GM15510 (cell line): ENCODE measurements around the gene PEAK3.

ENCODE experiments used
- POLR2A ChIP-seq: IDR thresholded peaks from 3 replicates; pipeline ENCODE4 v1.6.1; 2011; ENCODE audit warnings: borderline replicate concordance; ENCODE audit not compliant: insufficient read length; ENCODE audit errors: extremely low read depth

Gene PEAK3

DNA sequence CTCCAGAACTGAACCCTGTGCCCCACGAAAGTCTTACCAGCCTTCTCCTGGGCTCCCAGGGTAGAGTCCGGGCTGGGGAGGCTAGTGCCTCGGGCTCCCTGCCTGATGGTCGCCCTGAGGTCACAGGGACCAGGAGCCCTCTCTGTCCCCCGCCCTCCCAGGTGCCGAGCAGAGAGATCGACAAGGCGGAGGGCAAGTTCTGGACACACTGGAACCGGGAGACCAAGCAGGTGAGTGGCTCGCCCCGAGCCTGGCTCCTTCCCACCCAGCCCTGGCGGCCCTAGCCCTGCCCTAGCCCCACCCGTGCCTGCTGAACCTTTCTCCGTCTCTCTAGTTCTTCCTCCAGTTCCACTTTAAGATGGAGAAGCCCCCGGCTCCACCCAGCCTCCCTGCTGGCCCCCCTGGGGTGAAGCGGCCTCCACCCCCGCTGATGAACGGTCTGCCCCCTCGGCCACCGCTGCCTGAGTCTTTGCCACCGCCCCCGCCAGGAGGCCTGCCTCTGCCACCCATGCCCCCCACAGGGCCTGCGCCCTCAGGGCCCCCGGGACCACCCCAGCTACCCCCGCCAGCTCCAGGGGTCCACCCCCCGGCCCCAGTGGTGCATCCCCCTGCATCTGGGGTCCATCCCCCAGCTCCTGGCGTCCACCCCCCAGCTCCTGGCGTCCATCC is 34.4 kb downstream of the PEAK3 start:
- TF ChIP-seq POLR2A: no peak

DNA sequence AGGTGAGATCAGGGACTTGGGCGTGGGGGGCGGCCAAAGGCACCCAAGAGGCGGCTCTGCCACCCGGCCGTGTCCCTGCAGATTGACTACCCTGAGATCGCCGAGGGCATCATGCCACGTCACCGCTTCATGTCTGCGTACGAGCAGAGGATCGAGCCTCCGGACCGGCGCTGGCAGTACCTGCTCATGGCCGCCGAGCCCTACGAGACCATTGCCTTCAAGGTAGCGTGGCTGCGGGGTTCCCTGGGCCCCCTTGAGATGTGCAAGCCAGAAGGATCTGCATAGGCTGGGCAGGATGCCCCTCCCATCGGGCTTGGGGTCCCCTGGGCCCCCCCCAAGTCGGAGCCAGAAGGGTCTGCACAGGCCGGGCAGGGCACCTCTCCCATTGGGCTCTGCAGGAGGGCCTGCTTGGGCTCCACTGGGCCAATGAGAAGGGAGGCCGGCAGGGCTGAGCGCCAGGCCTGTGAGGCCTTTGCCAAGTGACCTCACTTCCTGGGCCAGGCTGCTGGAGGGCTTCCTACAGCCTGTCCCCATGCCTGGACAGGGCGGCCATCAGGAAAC is 35.1 kb downstream of the PEAK3 start:
- TF ChIP-seq POLR2A: no peak

DNA sequence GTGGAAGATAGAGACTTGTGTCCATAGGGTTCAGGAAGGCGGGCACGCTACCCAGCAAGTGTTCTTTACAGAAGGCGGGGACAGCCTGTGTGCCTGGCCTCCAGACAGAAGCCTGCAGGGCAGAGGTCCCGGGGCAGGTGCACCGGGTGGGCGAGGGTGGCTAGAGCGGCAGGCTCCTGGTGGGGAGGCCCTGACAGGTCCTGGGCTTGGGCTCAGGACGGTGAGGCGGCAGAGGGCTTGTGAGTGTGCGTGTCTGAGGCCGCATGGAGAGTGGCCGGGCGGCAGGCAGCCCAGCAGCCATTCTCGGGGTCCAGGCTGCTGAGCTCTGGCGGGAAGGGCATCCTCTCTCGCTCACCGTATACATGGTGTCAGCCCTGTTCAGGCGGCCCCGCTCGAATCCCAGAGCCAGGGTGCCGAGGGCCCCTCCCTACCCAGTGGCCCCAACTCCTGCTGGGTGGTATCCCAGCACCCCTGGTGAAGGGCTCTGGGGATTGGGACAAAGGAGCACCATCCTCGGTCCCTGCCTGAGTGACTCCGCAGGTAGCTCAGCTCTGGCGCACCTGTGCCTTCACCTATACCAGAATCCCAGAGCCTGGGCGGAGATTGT is 35.9 kb downstream of the PEAK3 start:
- TF ChIP-seq POLR2A: no peak

DNA sequence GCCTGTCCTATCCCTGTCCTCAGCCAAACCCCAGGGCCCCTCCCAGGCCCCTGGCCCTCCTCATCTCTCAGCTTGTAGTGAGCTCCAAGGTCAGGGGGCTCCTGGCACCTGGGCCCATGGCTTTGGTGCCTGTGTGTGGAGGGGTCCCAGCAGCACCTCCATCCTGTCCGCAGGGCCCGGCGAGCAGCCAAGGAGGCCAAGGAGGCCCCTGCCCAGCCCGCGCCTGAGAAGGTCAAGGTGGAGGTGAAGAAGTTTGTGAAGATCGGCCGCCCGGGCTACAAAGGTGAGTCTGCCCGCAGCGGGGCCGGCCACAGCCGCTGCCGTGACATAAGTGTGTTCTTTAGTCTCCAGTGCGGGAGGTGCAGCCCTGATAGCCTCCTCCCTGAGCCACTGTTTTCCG is 36.7 kb downstream of the PEAK3 start:
- TF ChIP-seq POLR2A: no peak

DNA sequence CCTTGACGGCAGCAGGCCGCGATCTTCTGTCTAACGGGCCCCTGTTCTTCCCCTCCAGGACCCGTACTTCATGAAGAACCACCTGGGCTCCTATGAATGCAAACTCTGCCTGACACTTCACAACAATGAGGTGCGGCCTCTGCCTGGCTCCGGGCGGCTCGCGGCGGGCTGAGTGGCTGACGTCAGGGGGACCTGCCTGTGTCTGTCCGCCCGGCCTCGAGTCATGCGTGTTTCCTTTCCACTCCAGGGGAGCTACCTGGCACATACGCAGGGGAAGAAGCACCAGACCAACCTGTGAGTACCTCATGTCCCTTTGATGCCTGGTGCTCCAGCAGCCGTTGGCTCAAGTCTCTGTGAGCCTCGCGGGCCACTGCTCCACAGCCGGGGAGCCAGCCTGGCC is 37.5 kb downstream of the PEAK3 start:
- no peak for TF ChIP-seq POLR2A

DNA sequence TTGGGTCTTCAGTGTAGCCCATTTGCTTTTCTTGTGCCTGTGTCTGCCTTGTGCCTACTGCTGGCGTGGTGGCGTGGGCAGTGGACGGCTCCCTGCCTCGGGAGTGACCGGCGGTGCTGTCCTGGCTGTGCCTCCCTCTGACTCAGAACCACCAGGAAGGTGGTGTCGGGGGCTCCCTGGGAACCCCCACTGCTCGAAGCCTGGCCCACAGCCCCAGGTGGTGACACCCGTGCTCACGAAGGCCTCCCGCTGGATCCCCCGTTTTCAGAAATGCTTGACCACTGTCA is 37.9 kb downstream of the PEAK3 start:
- no peak for TF ChIP-seq POLR2A

DNA sequence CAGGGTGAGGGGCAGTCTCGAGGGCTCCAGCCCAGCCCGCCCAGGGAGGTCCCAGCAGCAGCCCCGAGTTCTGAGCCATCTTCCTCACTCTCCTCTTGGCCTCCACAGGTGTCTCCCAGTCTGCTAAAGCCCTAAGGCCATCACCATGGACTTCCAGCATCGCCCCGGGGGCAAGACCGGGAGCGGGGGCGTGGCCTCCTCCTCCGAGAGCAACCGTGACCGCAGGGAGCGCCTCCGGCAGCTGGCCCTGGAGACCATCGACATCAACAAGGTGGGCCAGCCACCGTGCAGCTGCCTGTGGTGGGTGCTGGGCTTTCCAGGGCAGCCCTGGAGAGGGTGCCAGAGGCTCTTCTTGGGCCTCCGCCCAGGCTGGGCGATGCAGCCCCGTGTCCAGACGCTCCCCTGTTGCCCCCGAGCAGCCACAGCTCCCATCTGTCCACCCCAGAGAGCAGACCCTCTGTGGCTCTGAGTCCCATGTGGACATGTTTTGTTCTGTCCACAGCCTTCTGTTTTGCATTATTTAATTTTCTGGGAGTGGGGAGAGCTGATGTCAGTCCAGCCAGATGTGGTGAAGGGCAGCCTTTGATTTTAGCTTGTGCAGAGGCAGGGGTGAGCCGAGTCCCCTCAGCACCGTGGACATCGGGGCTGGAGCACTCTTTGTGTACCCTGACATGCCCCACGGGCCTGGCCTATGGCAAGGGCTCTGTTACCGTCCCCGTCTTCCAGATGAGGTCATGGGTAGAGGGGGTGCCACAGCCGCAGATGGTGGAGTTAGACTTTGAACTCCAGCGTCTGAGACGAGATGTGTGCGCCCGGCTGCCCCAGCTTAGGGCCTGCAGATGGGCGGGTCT is 38.5 kb downstream of the PEAK3 start:
- no peak for TF ChIP-seq POLR2A

DNA sequence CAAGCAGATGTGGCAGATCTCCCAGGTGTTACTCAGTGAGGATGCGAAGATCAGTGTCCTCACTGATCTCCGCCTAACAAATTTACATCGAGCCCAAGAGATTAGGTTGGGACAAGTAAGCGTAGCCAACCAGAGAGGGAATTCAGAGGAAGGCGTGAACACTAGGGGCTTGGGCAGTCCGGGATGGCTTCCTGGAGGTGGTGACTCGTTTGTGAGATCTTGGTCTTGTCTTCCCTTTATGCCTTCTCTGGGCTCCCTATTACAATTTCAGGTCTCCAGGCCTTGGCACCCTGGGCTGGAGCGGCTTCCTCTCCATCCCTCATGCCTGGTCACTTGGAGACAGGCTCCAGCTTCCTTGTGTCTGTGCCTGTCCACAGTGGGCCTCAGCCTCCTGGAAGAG is 39.2 kb downstream of the PEAK3 start:
- TF ChIP-seq POLR2A: no peak

DNA sequence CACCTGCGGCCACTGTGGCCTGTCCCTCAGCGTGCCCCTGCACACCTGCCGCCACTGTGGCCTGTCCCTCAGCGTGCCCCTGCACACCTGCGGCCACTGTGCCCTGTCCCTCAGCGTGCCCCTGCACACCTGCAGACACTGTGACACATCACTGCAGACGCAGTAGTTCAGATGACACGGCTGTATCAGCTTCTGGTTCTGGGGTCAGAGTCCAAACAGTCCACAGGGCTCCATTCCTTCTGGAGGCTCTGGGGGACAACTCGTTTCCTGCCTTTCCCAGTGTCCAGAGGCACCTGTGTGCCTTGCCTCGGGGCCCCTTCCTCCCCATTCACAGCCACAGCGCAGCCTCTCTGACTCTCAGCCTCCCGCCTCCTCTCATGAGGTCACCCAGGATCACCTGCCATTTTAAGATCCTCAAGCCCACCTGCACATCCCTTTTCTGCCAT is 39.9 kb downstream of the PEAK3 start:
- TF ChIP-seq POLR2A: no peak

DNA sequence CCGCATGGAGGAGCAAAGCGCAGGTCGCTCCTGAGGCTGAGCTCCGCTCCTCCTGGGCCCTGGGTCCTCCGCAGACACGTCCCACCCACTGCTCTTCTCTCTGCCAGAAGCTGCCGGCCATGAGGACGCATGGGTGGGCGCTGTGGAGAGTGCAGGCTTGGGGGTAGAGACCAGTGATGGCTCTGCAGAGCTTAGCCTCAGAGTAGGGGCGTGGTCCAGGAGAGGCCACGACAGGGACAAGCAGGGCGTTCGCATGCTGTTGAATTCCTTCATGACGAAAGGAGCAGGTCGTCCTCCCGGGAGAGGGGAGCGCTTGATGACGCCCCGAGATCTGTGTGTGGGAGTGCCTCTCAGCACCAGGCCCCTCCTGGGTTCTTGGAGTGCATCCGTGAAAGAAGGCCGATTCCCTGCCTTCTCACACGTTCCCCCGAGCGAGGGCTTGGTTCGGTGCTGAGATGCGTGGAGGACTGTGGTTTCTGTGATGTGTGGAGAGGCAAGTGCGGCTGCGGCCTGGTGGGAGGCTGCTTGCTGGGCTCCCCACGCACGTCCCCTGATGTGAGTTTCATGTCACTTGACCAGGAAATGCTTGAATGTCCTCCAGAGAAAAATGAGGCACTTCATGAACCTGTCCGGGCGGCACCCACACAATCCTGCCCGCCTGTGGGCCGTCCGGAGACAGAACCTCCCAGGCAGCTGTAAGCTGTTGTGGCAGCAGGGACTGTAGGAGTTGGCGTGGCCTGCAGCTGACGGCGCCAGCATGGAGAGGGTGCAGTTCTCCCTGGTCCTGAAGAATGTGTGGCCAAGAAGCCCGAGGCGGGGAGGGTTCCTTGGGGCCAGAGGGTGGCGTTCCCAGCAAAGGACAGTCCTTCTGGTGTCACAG is 40.9 kb downstream of the PEAK3 start:
- TF ChIP-seq POLR2A: no peak

DNA sequence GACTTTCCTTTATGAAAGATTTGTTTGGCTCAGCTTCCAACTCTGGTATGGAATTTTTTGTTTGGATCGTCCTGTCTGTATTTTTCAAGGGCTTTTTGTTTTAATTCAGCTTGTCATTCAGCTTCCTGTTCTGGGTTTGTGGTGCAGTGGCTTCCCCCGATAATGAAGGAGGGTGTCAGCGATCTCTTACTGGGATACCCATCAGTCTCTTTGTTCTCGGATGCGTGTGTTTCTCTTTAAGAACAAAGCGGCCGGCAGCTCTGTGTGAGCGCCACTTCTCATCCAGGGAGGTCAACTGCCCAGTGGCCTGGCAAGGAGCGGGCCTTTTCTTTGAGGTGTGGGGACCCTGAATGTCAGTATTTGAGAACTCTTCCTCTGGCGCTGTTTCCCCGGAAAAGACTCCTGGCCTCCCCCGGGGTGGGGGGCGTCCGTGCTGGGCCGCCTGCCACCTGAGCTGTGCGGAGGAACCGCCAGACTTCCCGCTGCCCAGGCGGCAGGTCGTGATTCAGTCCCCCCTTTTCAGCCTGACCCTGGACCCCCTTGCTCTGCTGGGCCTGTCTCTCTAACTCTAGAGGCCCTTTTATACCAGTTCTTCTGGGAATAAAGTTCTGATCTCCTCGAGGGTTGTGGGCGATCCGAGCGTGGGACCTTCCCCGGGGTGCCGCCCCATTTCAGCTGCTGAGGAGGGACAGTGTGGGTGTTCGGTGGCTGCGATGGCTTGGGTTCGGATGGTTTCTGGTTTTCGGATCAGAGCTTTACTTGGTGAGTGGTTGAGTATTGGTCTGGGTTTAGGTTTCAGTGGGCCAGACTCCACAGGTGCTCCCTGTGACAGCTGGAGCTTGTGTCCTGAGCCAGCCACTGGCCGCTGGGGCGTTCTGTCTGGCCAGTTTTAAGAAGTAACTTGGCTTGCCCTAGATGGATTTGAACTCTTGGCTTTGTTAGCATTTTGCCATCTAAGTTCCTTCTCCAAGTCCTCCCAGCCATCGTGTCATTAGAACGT is 41.9 kb downstream of the PEAK3 start:
- no peak for TF ChIP-seq POLR2A

DNA sequence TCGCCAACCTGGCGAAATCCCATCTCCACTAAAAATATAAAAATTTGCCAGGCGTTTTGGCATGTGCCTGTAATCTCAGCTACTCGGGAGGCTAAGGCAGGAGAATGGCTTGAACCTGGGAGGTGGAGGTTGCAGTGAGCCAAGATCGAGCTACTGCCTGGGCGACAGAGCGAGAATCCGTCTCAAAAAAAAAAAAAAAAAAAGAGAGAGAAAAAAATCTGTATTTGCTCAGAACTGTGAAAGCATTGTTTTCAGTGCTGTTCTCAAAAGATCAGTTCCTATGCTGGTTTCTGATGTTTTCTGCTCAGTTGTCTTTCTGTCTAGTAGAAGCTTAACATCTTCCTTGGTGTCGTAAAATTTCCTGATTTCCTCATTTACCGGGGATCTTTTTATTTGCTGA is 42.8 kb downstream of the PEAK3 start:
- TF ChIP-seq POLR2A: no peak

DNA sequence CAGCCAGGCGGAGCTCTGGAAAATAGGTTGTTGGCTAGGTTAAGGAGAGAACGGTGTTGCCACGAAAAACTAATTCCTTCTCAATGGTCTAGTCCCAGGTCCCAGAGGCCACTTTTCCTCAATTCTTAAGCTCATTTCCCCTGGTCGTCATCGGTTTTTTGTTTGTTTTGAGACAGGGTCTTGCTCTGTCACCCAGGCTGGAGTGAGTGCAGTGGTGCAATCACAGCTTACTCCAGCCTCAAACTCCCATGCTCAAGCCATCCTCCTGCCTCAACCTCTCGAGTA is 44.2 kb downstream of the PEAK3 start:
- TF ChIP-seq POLR2A: no peak
